K562 (cell line): ENCODE results near the gene KIF9. TPM values are rescaled to one million over a fixed set of nuclear protein-coding genes. Genes with fewer than 3 reads are reported as not detected.

Experiments
- ATAC-seq: fragments of 200-7000 bp; cut with Tn5 transposase; 3 replicates; pipeline ENCODE4 v1.9.1; 2020; ENCODE audit warnings: moderate library complexity
- BruUV-seq: library from RNA; stranded (reverse); fragments of 400-500 nt; replicated peaks from 2 replicates; lab custom pipeline; 2021; lab: Mats Ljungman, UMichigan
- CTCF ChIA-PET: fragments of 300-600 bp; formaldehyde crosslinking; extraction: SDS; loops from one replicate; lab custom pipeline; 2021; ENCODE audit warnings: low intra/inter-chr PET ratio; lab: Yijun Ruan, JAX
- POLR2A ChIA-PET: fragments of 300-600, 350-650 bp; sonication (Branson Sonifier 250); formaldehyde crosslinking; extraction: SDS; loops from one replicate; lab custom pipeline; 2021; ENCODE audit warnings: antibody characterized with exemption, inconsistent platforms; lab: Yijun Ruan, JAX
- DNase-seq, 4 experiments: peaks; one replicate each; pipeline versions ENCODE4 v3.0.0 to v3.0.0-alpha.2; 2011 to 2018; ENCODE audit warnings: low spot score in 3 of 4, mixed read lengths in 3 of 4; ENCODE audit errors: extremely low read depth in 1 of 4
- FAIRE-seq: peaks from 2 replicates; lab custom pipeline; 2011; peaks lifted over from hg19 to GRCh38; lab: Jason Lieb, UNC
- H2AFZ ChIP-seq: 2 replicates; pipeline ENCODE4 v1.6.0; 2011; ENCODE audit warnings: low read depth, low read length, control low read depth, inconsistent platforms
- H3K27ac ChIP-seq: fragments of 200-600 bp; 3 replicates; pipeline ENCODE4 v1.8.0; 2011; ENCODE audit warnings: low read depth, mild to moderate bottlenecking, control low read depth, inconsistent platforms, low read length, moderate library complexity, mixed read lengths; ENCODE audit errors: extremely low read depth
- H3K27me3 ChIP-seq, 2 experiments: fragments of 300-600 bp in 1 of 2; 2 replicates in 1 of 2; 3 replicates in 1 of 2; pipeline versions ENCODE4 v1.6.0 to v1.8.0; 2011; ENCODE audit warnings: inconsistent platforms in 2 of 2, low read length in 2 of 2, mild to moderate bottlenecking in 1 of 2, mixed read lengths in 1 of 2, moderate library complexity in 1 of 2; ENCODE audit not compliant: control insufficient read depth in 2 of 2, insufficient read depth in 2 of 2
- H3K36me3 ChIP-seq: fragments of 300-600 bp; 3 replicates; pipeline ENCODE4 v1.8.0; 2011; ENCODE audit warnings: mild to moderate bottlenecking, low read length, inconsistent platforms; ENCODE audit not compliant: control insufficient read depth, insufficient read depth
- H3K4me1 ChIP-seq, 2 experiments: fragments of 200-600 bp in 1 of 2; replicated peaks in 1 of 2; 2 replicates in 1 of 2; 3 replicates in 1 of 2; pipeline versions ENCODE4 v1.5.1 to v1.8.0; 2011; ENCODE audit warnings: inconsistent platforms in 2 of 2, low read length in 2 of 2, mild to moderate bottlenecking in 1 of 2, mixed read lengths in 1 of 2, moderate library complexity in 1 of 2; ENCODE audit not compliant: control insufficient read depth in 2 of 2, insufficient read depth in 2 of 2
- H3K4me2 ChIP-seq: 2 replicates; pipeline ENCODE4 v1.6.1; 2011; ENCODE audit warnings: low read length, control low read depth, inconsistent platforms, mixed read lengths; ENCODE audit not compliant: insufficient read depth
- H3K4me3 ChIP-seq: fragments of 200-600 bp; sonication (generic), shearing (Covaris generic); 2 replicates; pipeline ENCODE4 v1.5.1; 2016; ENCODE audit warnings: control low read depth, inconsistent platforms
- H3K79me2 ChIP-seq: fragments of 200-600 bp; 3 replicates; pipeline ENCODE4 v1.8.0; 2011; ENCODE audit warnings: low read length, inconsistent platforms; ENCODE audit not compliant: control insufficient read depth, insufficient read depth
- H3K9ac ChIP-seq, 2 experiments: 2 replicates each; pipeline versions ENCODE4 v1.6.0 to v1.6.1; 2011; ENCODE audit warnings: low read depth in 2 of 2, low read length in 2 of 2, control low read depth in 1 of 2, inconsistent platforms in 1 of 2, mild to moderate bottlenecking in 1 of 2, mixed read lengths in 1 of 2; ENCODE audit not compliant: insufficient read depth in 1 of 2
- H3K9me1 ChIP-seq: one replicate; pipeline ENCODE4 v1.6.0; 2011; ENCODE audit warnings: inconsistent platforms, mild to moderate bottlenecking, low read length, moderate library complexity; ENCODE audit not compliant: control insufficient read depth, insufficient read depth
- H3K9me3 ChIP-seq: replicated peaks from 2 replicates; pipeline ENCODE4 v1.5.1; 2011; ENCODE audit warnings: low read depth, low read length, inconsistent platforms; ENCODE audit not compliant: control insufficient read depth, insufficient read depth
- H4K20me1 ChIP-seq: replicated peaks from 2 replicates; pipeline ENCODE4 v1.6.1; 2011; ENCODE audit warnings: low read length, inconsistent platforms, mixed read lengths; ENCODE audit not compliant: control insufficient read depth, insufficient read depth
- ARID2 ChIP-seq: fragments of 450-650 bp; IDR thresholded peaks from 2 replicates; pipeline ENCODE4 v1.6.1; 2017; ENCODE audit warnings: antibody characterized with exemption, mild to moderate bottlenecking
- BACH1 ChIP-seq: fragments of 200-800 bp; sonication (Bioruptor generic); IDR thresholded peaks from 2 replicates; pipeline ENCODE4 v1.6.1; 2016; ENCODE audit warnings: missing genetic modification characterization, missing compliant biosample characterization
- BHLHE40 ChIP-seq: IDR thresholded peaks from 2 replicates; pipeline ENCODE4 v1.6.1; 2011; ENCODE audit warnings: low read length, improper control_type of control experiment
- CCNT2 ChIP-seq: IDR thresholded peaks from 2 replicates; pipeline ENCODE4 v1.6.1; 2011; ENCODE audit warnings: borderline replicate concordance, low read depth, mild to moderate bottlenecking, moderate library complexity, mixed read lengths, low read length; ENCODE audit not compliant: insufficient read length; ENCODE audit errors: extremely low read depth
- DMBX1 ChIP-seq: fragments of 250-450 bp; sonication (Bioruptor Pico); IDR thresholded peaks from 2 replicates; pipeline ENCODE4 v1.8.0; 2022; ENCODE audit warnings: inconsistent platforms, mild to moderate bottlenecking, moderate library complexity, borderline replicate concordance
- MAFK ChIP-seq: IDR thresholded peaks from 2 replicates; pipeline ENCODE4 v1.6.1; 2011; ENCODE audit warnings: low read length, improper control_type of control experiment
- MCM5 ChIP-seq: fragments of 450-650 bp; IDR thresholded peaks from 2 replicates; pipeline ENCODE4 v1.6.1; 2016; ENCODE audit warnings: low read depth
- MTF1 ChIP-seq: fragments of 250-450 bp; sonication (Bioruptor Pico); IDR thresholded peaks from 2 replicates; pipeline ENCODE4 v1.9.0; 2021; ENCODE audit warnings: moderate library complexity, mild to moderate bottlenecking, inconsistent platforms, borderline replicate concordance
- NCOR1 ChIP-seq: fragments of 450-650 bp; IDR thresholded peaks from 2 replicates; pipeline ENCODE4 v1.6.1; 2016; ENCODE audit warnings: mild to moderate bottlenecking, moderate library complexity
- NEUROD1 ChIP-seq: fragments of 150-350 bp; IDR thresholded peaks from 2 replicates; pipeline ENCODE4 v1.6.1; 2014; ENCODE audit warnings: borderline replicate concordance, low read length, low read depth; ENCODE audit not compliant: partially characterized antibody
- NUFIP1 ChIP-seq: fragments of 450-650 bp; IDR thresholded peaks from 2 replicates; pipeline ENCODE4 v1.6.1; 2018; ENCODE audit not compliant: partially characterized antibody
- RFX1 ChIP-seq: fragments of 450-650 bp; IDR thresholded peaks from 2 replicates; pipeline ENCODE4 v1.6.1; 2016; ENCODE audit warnings: mild to moderate bottlenecking, moderate library complexity
- RNF2 ChIP-seq: sonication (generic); IDR thresholded peaks from 2 replicates; pipeline ENCODE4 v1.6.1; 2016
- SIN3B ChIP-seq: fragments of 450-650 bp; IDR thresholded peaks from 2 replicates; pipeline ENCODE4 v1.6.1; 2017; ENCODE audit warnings: low read depth, mild to moderate bottlenecking, moderate library complexity
- SP1 ChIP-seq: sonication (generic); formaldehyde crosslinking; IDR thresholded peaks from 2 replicates; pipeline ENCODE4 v1.8.1; 2022; ENCODE audit warnings: mild to moderate bottlenecking, missing genetic modification reagents
- TSC22D4 ChIP-seq: fragments of 450-650 bp; IDR thresholded peaks from 2 replicates; pipeline ENCODE4 v1.6.1; 2016; ENCODE audit warnings: missing genetic modification characterization, missing biosample characterization, control low read depth
- ZNF253 ChIP-seq: fragments of 250-450 bp; sonication (Bioruptor Pico); conservative IDR thresholded peaks from 2 replicates; pipeline ENCODE4 v1.6.1; 2021; ENCODE audit warnings: mild to moderate bottlenecking
- ZNF695 ChIP-seq: fragments of 450-650 bp; formaldehyde crosslinking; IDR thresholded peaks from 2 replicates; pipeline ENCODE4 v1.4.0; 2020; ENCODE audit warnings: mild to moderate bottlenecking, moderate library complexity
- ZNF778 ChIP-seq: fragments of 450-650 bp; formaldehyde crosslinking; IDR thresholded peaks from 2 replicates; pipeline ENCODE4 v1.4.0; 2020; ENCODE audit warnings: mild to moderate bottlenecking, moderate library complexity
- ZNF830 ChIP-seq: fragments of 250-450 bp; sonication (Bioruptor Pico); IDR thresholded peaks from 2 replicates; pipeline ENCODE4 v1.5.0; 2021; ENCODE audit warnings: mild to moderate bottlenecking
- WGBS: fragments of 100-300 bp; shearing (Covaris generic); methylation state at CpG from one replicate; pipeline ENCODE4 v1.1.6; 2016; ENCODE audit warnings: low coverage, mixed read lengths; ENCODE audit not compliant: insufficient coverage; ENCODE audit errors: missing lambda C conversion rate; 5-methylcytosine and 5-hydroxymethylcytosine counted together
- in situ Hi-C: fragments of 300-500 bp; cut with MboI; formaldehyde crosslinking; loops from 4 replicates; pipeline ENCODE4 v1.15.0; 2018; ENCODE audit warnings: inconsistent platforms, mixed read lengths
- intact Hi-C: fragments of 100-400 bp; cut with micrococcal nuclease; formaldehyde crosslinking; loops from 2 replicates; pipeline ENCODE4 v1.14.2; 2022
- polyA plus RNA-seq, 8 experiments: library from polyadenylated mRNA; depleted of rRNA in 4 of 8; stranded (reverse) in 5 of 8; unstranded in 3 of 8; fragments of >200 nt; fragmentation: Nextera tagmentation in 2 of 8; fragmentation: Illumina TruSeq in 1 of 8; extraction: Ambion mirVana in 2 of 8; extraction: Trizol in 1 of 8; gene quantifications; 2 replicates each; pipeline versions ENCODE4 v1.2.1 to v1.2.3, GENCODE V29; 2011 to 2014; ENCODE audit warnings: inconsistent platforms in 1 of 8, missing spikeins in 1 of 8
- total RNA-seq, 7 experiments: library from RNA; depleted of rRNA in 6 of 7; stranded (reverse); fragments of >200 nt in 6 of 7; fragmentation: Illumina TruSeq in 2 of 7; extraction: Trizol in 2 of 7; gene quantifications; 2 replicates each; pipeline versions ENCODE4 v1.2.1 to v1.2.3, GENCODE V29; 2011 to 2021; ENCODE audit warnings: low replicate concordance in 1 of 7

KIF9 gene
- total and polyA plus RNA-seq, 9 of the 15 experiments (the other 6 are each of a cell fraction or from before 2014, with no cell fraction given), result 16.9 to 56.9 (median 25.0) TPM

GRCh38 chr3:47270526-47270925 lies 12.1 kb downstream of the KIF9 start:
- H3K9ac ChIP-seq, result no peak overlapping the region
- 72% methylated on average over 4 of the region's 4 CpGs for WGBS
- H3K9me3 ChIP-seq, result no peaks in the 10 kb centered on the region
- FAIRE-seq (no peak), DNase-seq (no peak), ATAC-seq (no peak)
- CTCF ChIA-PET, result no interaction called here
- no peak overlapping the region for H3K27ac ChIP-seq
- no peak overlapping the region for H3K4me3 ChIP-seq
- in situ Hi-C loops (no loop called here), intact Hi-C loops (no loop called here)
- no peaks in the 10 kb centered on the region for H3K79me2 ChIP-seq
- H2AFZ ChIP-seq, result no peak overlapping the region
- peaks cover 8 to 13% of the 10 kb centered on the region in 2 experiments; a peak in 4 of 5 replicates for H3K4me1 ChIP-seq
- H3K36me3 ChIP-seq, result peaks cover 3% of the 10 kb centered on the region; the same call in 1 of the 3 replicates
- H3K9me1 ChIP-seq, result no peaks in the 10 kb centered on the region
- TF ChIP-seq BACH1 (tag) (no peak), NEUROD1 (no peak), RFX1 (no peak), BHLHE40 (no peak), NUFIP1 (no peak), ZNF778 (CRISPR knock-in tag) (no peak), ZNF253 (CRISPR knock-in tag) (no peak), ZNF695 (CRISPR knock-in tag) (no peak), ARID2 (no peak), SIN3B (no peak), CCNT2 (no peak), MTF1 (CRISPR knock-in tag) (no peak), TSC22D4 (tag) (no peak), MCM5 (no peak), MAFK (no peak), RNF2 (no peak), ZNF830 (CRISPR knock-in tag) (no peak), NCOR1 (no peak), SP1 (no peak), DMBX1 (CRISPR knock-in tag) (no peak)
- no peaks in the 10 kb centered on the region for H4K20me1 ChIP-seq
- POLR2A ChIA-PET, result interaction anchor here (0.6 to 1.0 kb wide), 4 partner anchors 11 to 357 kb away, joined by 3 to 4 read pairs (median 3); no protein-coding TSS in a partner anchor
- no TSS peak for BruUV-seq
- no peaks in the 10 kb centered on the region for H3K27me3 ChIP-seq
- H3K4me2 ChIP-seq, result no peak overlapping the region
